HepG2 (cell line): ENCODE results near the gene MSMO1. TPM values are rescaled to one million over a fixed set of nuclear protein-coding genes. Genes with fewer than 3 reads are reported as not detected.
A peak's percentile ranks its signal among the peaks of the same experiment; 100 is the strongest.

Source experiments
- AKAP8 ChIP-seq: sonication (generic); formaldehyde crosslinking; IDR thresholded peaks from 2 replicates; pipeline ENCODE4 v1.5.1; 2020; ENCODE audit warnings: mild to moderate bottlenecking, missing genetic modification reagents
- ATF3 ChIP-seq: sonication (generic); formaldehyde crosslinking; IDR thresholded peaks from 2 replicates; pipeline ENCODE4 v1.4.0; 2020; ENCODE audit warnings: missing genetic modification reagents
- HNF4A ChIP-seq: sonication (generic); formaldehyde crosslinking; IDR thresholded peaks from 2 replicates; pipeline ENCODE4 v1.4.0; 2020; ENCODE audit warnings: missing genetic modification reagents
- IRX3 ChIP-seq: sonication (generic); formaldehyde crosslinking; IDR thresholded peaks from 2 replicates; pipeline ENCODE4 v1.8.1; 2023; ENCODE audit warnings: mild to moderate bottlenecking, low read depth, missing genetic modification reagents, borderline replicate concordance
- PBX3 ChIP-seq: sonication (generic); formaldehyde crosslinking; IDR thresholded peaks from 2 replicates; pipeline ENCODE4 v1.8.1; 2023; ENCODE audit warnings: missing genetic modification reagents, inconsistent platforms, borderline replicate concordance
- PCBP2 ChIP-seq: fragments of 200-400 bp; formaldehyde crosslinking; optimal IDR thresholded peaks from 2 replicates; pipeline ENCODE3; 2018; ENCODE audit warnings: low read length, low read depth; ENCODE audit not compliant: poor library complexity, severe bottlenecking
- PHF8 ChIP-seq: sonication (generic); formaldehyde crosslinking; IDR thresholded peaks from 2 replicates; pipeline ENCODE4 v1.5.0; 2020; ENCODE audit warnings: missing genetic modification reagents
- REPIN1 ChIP-seq: sonication (generic); formaldehyde crosslinking; IDR thresholded peaks from 2 replicates; pipeline ENCODE4 v1.8.0; 2022; ENCODE audit warnings: missing genetic modification reagents, low read depth, mild to moderate bottlenecking, borderline replicate concordance
- SP5 ChIP-seq: IDR thresholded peaks from 2 replicates; pipeline ENCODE4 v1.6.1; 2016; ENCODE audit warnings: low read depth, borderline replicate concordance
- STAG1 ChIP-seq: sonication (generic); formaldehyde crosslinking; IDR thresholded peaks from 2 replicates; pipeline ENCODE4 v1.4.0; 2020; ENCODE audit warnings: missing genetic modification reagents
- TIGD3 ChIP-seq: sonication (generic); formaldehyde crosslinking; IDR thresholded peaks from 2 replicates; pipeline ENCODE4 v1.5.1; 2020; ENCODE audit warnings: mild to moderate bottlenecking, missing genetic modification reagents, borderline replicate concordance
- ZBTB25 ChIP-seq: IDR thresholded peaks from 2 replicates; pipeline ENCODE4 v1.6.1; 2018; ENCODE audit warnings: missing genetic modification reagents
- ZGPAT ChIP-seq: IDR thresholded peaks from 2 replicates; pipeline ENCODE4 v1.6.1; 2016; ENCODE audit warnings: mild to moderate bottlenecking
- ZNF143 ChIP-seq: sonication (generic); formaldehyde crosslinking; IDR thresholded peaks from 2 replicates; pipeline ENCODE4 v1.4.0; 2020; ENCODE audit warnings: missing genetic modification reagents
- ZNF296 ChIP-seq: sonication (generic); formaldehyde crosslinking; conservative IDR thresholded peaks from 2 replicates; pipeline ENCODE4 v1.5.0; 2020; ENCODE audit warnings: mild to moderate bottlenecking, missing genetic modification reagents
- ZNF33A ChIP-seq: sonication (generic); formaldehyde crosslinking; IDR thresholded peaks from 2 replicates; pipeline ENCODE4 v1.5.1; 2020; ENCODE audit warnings: missing genetic modification reagents, mild to moderate bottlenecking, moderate library complexity, borderline replicate concordance
- ZNF530 ChIP-seq: sonication (generic); formaldehyde crosslinking; IDR thresholded peaks from 2 replicates; pipeline ENCODE4 v1.5.0; 2020; ENCODE audit warnings: low read depth, mild to moderate bottlenecking, missing genetic modification reagents
- ZNF567 ChIP-seq: sonication (generic); formaldehyde crosslinking; IDR thresholded peaks from 2 replicates; pipeline ENCODE4 v1.8.1; 2023; ENCODE audit warnings: mild to moderate bottlenecking, missing genetic modification reagents, borderline replicate concordance
- ZNF766 ChIP-seq: sonication (generic); formaldehyde crosslinking; IDR thresholded peaks from 2 replicates; pipeline ENCODE4 v1.5.0; 2020; ENCODE audit warnings: missing genetic modification reagents, borderline replicate concordance
- ZNF770 ChIP-seq: sonication (generic); formaldehyde crosslinking; IDR thresholded peaks from 2 replicates; pipeline ENCODE4 v1.5.0; 2020; ENCODE audit warnings: mild to moderate bottlenecking, missing genetic modification reagents
- polyA plus RNA-seq, 8 experiments: library from polyadenylated mRNA; depleted of rRNA in 3 of 8; stranded (reverse) in 7 of 8; unstranded in 1 of 8; fragments of >200 nt; fragmentation: Illumina TruSeq in 4 of 8; extraction: Trizol in 4 of 8; gene quantifications; 2 replicates each; pipeline versions ENCODE4 v1.2.1 to v1.2.3, GENCODE V29; 2011 to 2016; ENCODE audit warnings: low read depth in 4 of 8, missing spikeins in 1 of 8, mixed read lengths in 1 of 8; ENCODE audit not compliant: insufficient read depth in 1 of 8
- total RNA-seq, 5 experiments: library from RNA; depleted of rRNA; stranded (reverse); fragments of >200 nt; fragmentation: Illumina TruSeq; extraction: Trizol; gene quantifications; 2 replicates each; pipeline ENCODE4 v1.2.3, GENCODE V29; 2016; ENCODE audit warnings: low read depth in 1 of 5
- TF ChIP-seq, protein P1 (sequence below): sonication (generic); formaldehyde crosslinking; IDR thresholded peaks from 2 replicates; pipeline ENCODE4 v1.9.0; 2022; ENCODE audit warnings: missing genetic modification reagents, mild to moderate bottlenecking, borderline replicate concordance

The MSMO1 gene
- total and polyA plus RNA-seq, 2 of the 13 experiments (the other 11 are each of a cell fraction or from before 2014, with no cell fraction given): 98.1 to 216 TPM

- peak; percentile 83 for TF ChIP-seq ATF3 (CRISPR knock-in tag)
- TF ChIP-seq PCBP2: no peak
- TF ChIP-seq ZNF530 (CRISPR knock-in tag): no peak
- no peak for TF ChIP-seq TIGD3 (CRISPR knock-in tag)
- TF ChIP-seq HNF4A (CRISPR knock-in tag): peak; percentile 96
- TF ChIP-seq ZNF33A (CRISPR knock-in tag): peak; percentile 45; the same call in 1 of the 2 replicates
- no peak; the same call in 1 of the 2 replicates for TF ChIP-seq PHF8 (CRISPR knock-in tag)
- TF ChIP-seq REPIN1: peak; percentile 60; the same call in 1 of the 2 replicates
- TF ChIP-seq, protein P1, sequence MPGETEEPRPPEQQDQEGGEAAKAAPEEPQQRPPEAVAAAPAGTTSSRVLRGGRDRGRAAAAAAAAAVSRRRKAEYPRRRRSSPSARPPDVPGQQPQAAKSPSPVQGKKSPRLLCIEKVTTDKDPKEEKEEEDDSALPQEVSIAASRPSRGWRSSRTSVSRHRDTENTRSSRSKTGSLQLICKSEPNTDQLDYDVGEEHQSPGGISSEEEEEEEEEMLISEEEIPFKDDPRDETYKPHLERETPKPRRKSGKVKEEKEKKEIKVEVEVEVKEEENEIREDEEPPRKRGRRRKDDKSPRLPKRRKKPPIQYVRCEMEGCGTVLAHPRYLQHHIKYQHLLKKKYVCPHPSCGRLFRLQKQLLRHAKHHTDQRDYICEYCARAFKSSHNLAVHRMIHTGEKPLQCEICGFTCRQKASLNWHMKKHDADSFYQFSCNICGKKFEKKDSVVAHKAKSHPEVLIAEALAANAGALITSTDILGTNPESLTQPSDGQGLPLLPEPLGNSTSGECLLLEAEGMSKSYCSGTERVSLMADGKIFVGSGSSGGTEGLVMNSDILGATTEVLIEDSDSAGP (CRISPR knock-in tag): no peak; the same call in 1 of the 2 replicates
- peak; percentile 95; the same call in 1 of the 2 replicates for TF ChIP-seq ZGPAT (CRISPR knock-in tag)
- no peak for TF ChIP-seq AKAP8 (CRISPR knock-in tag)
- no peak for TF ChIP-seq IRX3 (CRISPR knock-in tag)
- no peak for TF ChIP-seq ZNF296 (CRISPR knock-in tag)
- TF ChIP-seq ZNF770: 0 out of 2 replicates have a peak, but pooled peaks have one; percentile 36
- TF ChIP-seq SP5: peak; percentile 30; the same call in 1 of the 2 replicates
- TF ChIP-seq STAG1 (CRISPR knock-in tag): no peak
- TF ChIP-seq ZNF143 (CRISPR knock-in tag): no peak
- TF ChIP-seq ZNF567 (CRISPR knock-in tag): no peak
- TF ChIP-seq PBX3 (CRISPR knock-in tag): no peak
- TF ChIP-seq ZBTB25 (CRISPR knock-in tag): peak; percentile 80; the same call in 1 of the 2 replicates
- TF ChIP-seq ZNF766: no peak
Measured at GRCh38 chr4:165369522-165369921, 42.1 kb downstream of the MSMO1 start (continued).
